Omental fat pad (tissue), 4 donors: ENCODE measurements around the gene LHX3. TPM values are rescaled to one million over a fixed set of nuclear protein-coding genes. Genes with fewer than 3 reads are reported as not detected.

Experiments
- ATAC-seq: fragments of 150-250 bp; one replicate; pipeline ENCODE4 v1.9.1; 2016; ENCODE audit warnings: mild to moderate bottlenecking, moderate library complexity; ENCODE audit not compliant: low FRiP score
- DNase-seq: peaks from one replicate; pipeline ENCODE4 v3.0.0-alpha.2; 2019; ENCODE audit warnings: low spot score
- total RNA-seq, 4 donors: library from RNA; depleted of rRNA; stranded (reverse); fragments of >200 nt; gene quantifications; one replicate each; pipeline ENCODE4 v1.1.0, GENCODE V29; 2016
- TF ChIP-seq, protein P1 (sequence below), 3 donors: fragments of 450-650 bp; IDR thresholded peaks; one replicate each; pipeline ENCODE4 v1.5.1; 2016 to 2017; ENCODE audit warnings: antibody characterized with exemption in 3 of 3, mild to moderate bottlenecking in 3 of 3, moderate library complexity in 2 of 3

The LHX3 gene
- total RNA-seq, 4 donors from 2014 or later = not detected

DNA sequence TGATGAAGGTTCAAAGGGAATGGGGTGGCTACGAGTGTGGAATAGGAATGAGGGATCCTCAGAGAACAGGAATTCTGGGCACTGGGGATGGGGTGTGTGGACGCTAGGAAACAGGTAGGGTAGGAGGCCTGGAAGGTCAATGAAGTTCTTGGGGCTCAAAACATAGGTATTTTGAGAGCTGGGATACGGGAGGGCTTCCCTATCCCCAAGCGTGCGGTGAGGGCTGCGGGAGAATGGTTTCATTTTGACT is 40.0 kb upstream of the LHX3 start:
- TF ChIP-seq, protein P1, sequence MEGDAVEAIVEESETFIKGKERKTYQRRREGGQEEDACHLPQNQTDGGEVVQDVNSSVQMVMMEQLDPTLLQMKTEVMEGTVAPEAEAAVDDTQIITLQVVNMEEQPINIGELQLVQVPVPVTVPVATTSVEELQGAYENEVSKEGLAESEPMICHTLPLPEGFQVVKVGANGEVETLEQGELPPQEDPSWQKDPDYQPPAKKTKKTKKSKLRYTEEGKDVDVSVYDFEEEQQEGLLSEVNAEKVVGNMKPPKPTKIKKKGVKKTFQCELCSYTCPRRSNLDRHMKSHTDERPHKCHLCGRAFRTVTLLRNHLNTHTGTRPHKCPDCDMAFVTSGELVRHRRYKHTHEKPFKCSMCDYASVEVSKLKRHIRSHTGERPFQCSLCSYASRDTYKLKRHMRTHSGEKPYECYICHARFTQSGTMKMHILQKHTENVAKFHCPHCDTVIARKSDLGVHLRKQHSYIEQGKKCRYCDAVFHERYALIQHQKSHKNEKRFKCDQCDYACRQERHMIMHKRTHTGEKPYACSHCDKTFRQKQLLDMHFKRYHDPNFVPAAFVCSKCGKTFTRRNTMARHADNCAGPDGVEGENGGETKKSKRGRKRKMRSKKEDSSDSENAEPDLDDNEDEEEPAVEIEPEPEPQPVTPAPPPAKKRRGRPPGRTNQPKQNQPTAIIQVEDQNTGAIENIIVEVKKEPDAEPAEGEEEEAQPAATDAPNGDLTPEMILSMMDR (IDR thresholded peaks at IDR 0.05) = no peak
- no peak for DNase-seq
- no peak for ATAC-seq

DNA sequence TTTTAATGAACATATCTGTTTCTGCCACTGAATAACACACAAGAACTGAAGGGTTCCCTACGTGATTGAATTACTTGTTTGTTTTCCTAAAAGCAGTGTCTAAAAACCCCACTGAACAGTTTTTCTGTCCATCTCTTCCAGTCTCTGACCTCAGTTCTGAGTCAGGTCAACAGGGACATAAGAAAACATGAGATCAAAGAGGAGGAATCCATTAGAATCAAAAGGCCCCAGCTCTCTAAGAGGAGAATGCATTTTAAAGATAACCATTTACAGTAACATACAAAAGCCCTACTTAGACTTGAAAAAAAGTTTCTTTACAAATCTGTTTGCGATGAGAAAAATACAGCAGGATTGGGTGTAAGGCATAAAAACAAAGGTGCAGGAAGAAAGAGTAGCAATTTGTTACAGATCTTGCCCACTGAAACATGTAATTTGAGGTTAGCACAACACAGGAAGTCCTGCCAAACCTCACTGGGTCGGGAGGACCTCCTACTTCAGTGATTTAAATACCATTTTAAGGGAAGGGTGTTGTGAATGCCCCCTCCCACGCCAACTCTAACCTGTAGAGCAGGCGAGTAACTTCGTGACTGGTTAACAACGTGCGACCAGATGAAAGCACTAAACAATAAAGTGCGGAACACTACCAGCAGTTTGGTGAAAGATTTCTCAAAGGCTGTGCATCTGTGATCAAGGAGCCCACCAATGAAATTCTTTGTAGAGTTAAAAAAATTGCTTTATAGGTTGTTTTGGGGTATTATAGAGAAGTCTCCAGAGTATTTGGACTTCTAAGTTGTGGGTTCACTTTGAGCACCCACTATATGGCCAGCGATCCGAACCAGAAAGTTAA is 39.4 kb upstream of the LHX3 start:
- DNase-seq = no peak
- ATAC-seq = no peak
- TF ChIP-seq, protein P1 (IDR thresholded peaks at IDR 0.05) = no peak

DNA sequence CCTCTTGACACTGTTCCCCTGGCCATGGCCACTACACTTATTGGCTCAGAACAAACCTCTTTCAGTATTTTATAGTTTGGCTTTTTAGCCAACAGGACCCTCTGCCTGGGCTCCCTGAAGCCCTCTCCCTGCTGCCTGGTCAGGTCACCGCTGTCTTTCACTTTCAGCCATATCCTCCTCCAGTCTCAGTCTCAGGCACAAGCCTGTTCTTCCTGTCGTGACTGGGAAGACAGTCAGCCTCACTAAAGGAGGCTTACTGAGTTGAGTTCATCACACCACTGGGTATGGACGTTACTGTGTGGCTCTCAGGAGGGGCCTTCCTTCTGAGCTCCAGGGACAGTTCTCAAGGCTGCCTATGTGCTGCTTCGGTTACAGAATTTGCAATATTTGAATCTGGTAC is 38.7 kb upstream of the LHX3 start:
- ATAC-seq (no peak), DNase-seq (no peak)
- TF ChIP-seq, protein P1 (IDR thresholded peaks at IDR 0.05) = no peak

DNA sequence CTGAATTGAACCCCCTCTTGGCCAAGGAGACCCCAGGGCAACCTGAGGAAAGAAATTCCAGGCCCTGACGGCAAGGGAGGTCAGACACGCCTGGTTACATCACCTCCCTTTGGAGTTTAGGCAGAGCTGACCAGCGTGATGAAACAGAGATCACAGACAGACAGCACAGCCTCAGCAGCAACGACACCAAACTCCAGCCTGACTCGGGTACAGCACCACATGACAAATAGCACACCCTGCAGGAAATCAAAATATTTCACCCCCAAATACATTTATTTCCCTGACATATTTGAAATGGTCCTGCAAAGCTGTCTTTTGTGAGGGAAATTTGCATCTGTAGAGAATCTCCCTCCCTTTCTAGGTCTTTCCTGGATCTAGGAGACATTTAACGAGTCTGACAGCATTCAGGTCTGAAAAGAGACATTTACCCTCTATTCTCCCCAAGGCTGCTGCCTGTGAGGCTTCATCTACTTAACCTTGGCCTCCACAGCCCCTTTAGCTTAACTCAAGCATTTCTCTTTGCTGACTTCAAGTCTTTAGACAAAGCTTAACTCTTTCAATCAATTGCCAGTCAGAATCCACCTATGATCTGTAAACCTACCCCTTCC is 38.1 kb upstream of the LHX3 start:
- no peak for DNase-seq
- TF ChIP-seq, protein P1 (IDR thresholded peaks at IDR 0.05) = no peak
- no peak for ATAC-seq

DNA sequence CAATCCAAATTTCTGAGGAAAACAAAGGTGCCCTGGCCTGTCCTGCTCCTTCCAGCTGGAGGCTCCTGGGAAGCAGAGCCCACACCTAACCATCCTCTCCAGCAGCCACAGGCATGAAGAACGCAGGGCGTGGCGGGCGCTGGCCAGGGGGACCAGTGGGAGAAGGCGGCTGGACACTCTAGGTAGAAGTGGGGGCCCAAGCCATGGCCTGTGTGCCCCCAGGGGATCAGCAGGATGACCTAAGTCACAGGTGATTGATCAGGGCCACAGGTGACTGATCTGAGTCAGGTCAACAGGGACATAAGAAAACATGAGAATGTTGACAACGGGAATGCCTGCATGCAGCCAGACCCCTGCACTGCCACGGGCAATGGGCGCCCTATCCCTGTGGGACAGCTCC is 37.3 kb upstream of the LHX3 start:
- no peak for DNase-seq
- ATAC-seq = no peak
- TF ChIP-seq, protein P1 (IDR thresholded peaks at IDR 0.05) = no peak

DNA sequence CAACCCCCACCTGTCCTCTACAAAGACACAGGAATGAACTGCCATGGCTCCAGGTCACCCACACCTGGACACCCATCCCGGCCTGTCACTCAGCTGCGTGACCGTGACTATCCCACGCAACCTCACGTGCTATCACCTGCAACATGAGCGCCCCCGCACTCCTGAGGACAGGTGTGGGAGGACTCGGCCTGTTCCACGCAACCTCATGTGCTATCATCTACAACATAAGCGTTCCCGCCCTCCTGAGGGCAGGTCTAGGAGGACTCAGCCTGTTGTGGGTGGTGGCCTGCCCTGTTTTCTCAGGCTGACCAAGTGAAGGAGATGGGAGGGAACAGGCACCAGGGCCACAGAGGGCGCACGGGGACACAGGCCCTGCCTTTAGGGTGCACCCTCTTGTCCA is 36.6 kb upstream of the LHX3 start:
- TF ChIP-seq, protein P1 (IDR thresholded peaks at IDR 0.05) = no peak
- DNase-seq (no peak), ATAC-seq (no peak)

DNA sequence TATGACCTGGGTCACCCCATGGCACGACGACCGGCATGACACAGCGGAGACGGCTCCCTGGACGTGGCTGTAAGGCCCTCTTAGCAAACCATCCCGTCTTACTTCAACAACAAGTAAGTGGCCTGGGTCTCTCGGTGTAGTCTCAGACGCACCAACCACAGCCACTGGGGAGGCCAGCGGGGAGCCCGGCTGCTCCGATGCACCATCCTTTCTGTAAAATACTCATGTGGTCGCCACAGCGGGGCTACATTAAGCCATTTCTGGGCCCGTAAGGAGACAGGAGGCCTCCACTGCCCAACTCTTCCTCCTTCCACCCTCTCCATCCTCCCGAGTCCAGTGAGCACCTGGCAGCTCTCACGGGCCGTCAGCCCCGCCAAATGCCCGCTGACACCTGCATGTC is 36.0 kb upstream of the LHX3 start:
- TF ChIP-seq, protein P1 (IDR thresholded peaks at IDR 0.05) = no peak
- ATAC-seq (no peak), DNase-seq (no peak)
